ENCODE results near the gene DNAH9. TPM values are rescaled to one million over a fixed set of nuclear protein-coding genes. Genes with fewer than 3 reads are reported as not detected.

The DNAH9 gene
- polyA plus RNA-seq, 1 donor (not counting 4 experiments of a cell fraction or from before 2014, with no cell fraction given), result 0.42 TPM

DNA sequence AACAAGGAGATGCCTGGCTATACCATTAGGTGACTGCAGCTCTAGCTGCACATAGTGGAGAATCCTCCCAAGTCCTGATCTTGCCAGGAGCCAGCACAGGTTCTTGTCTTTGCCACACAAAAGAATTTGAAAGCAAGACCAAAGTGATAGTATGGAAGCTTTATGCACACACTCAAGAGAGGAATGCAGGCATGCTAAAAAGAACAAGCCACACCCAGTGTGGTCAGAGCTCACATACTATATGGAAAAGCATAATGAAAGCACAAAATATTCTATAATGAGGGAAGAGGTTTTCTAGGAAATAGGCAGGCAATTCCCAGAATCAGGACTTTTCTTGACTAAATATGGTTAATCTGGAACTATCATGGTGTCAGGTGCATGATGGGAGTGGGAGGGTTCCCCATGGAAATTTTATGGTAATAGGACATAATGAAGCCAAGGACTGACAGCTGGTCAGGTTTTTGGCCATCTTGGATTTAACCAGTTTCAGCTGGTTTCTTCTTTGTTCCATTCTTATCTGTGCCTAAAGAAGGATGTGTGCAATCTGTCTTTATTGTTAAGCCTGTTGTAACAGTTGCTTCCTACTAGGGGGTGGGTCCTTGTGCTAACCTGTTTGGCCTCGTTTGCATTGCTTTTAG is 227.4 kb downstream of the DNAH9 start:
- Histone ChIP-seq H3K9me3 (ENCODE audit: control insufficient read depth, low read depth, low read length) (no peaks in the 10 kb centered on the region), H3K27me3 (ENCODE audit: control insufficient read depth, extremely low read depth, insufficient read depth, low read length) (no peaks in the 10 kb centered on the region), H3K4me2 (ENCODE audit: control insufficient read depth, extremely low read depth, insufficient read depth, low read depth, low read length) (no peak overlapping the region), H4K20me1 (ENCODE audit: control insufficient read depth, extremely low read depth, insufficient read depth, low read length) (no peaks in the 10 kb centered on the region), H3K4me1 (ENCODE audit: control insufficient read depth, extremely low read depth, insufficient read depth, low read length) (no peaks in the 10 kb centered on the region), H3K79me2 (ENCODE audit: control insufficient read depth, insufficient read depth, low read length) (no peaks in the 10 kb centered on the region), H3K9me1 (ENCODE audit: control insufficient read depth, extremely low read depth, insufficient read depth, low read length) (no peaks in the 10 kb centered on the region), H3K36me3 (ENCODE audit: control insufficient read depth in 2 of 2, extremely low read depth in 1 of 2, insufficient read depth in 2 of 2, low read length in 2 of 2) (no peaks in the 10 kb centered on the region), H3K9ac (ENCODE audit: control insufficient read depth, extremely low read depth, insufficient read depth, low read length) (no peak overlapping the region), H2AFZ (ENCODE audit: control insufficient read depth, low read length) (no peak overlapping the region), H3K27ac (ENCODE audit: control insufficient read depth, insufficient read depth, low read length) (no peak overlapping the region), H3K4me3 (ENCODE audit: control insufficient read depth in 2 of 3, extremely low read depth in 1 of 3, insufficient read depth in 2 of 3, low read depth in 1 of 3, low read length in 3 of 3) (no peak overlapping the region)
- DNase-seq (ENCODE audit: low read depth, low spot score) (no peak), FAIRE-seq (no peak)
- no peak for TF ChIP-seq EZH2 (IDR thresholded peaks at IDR 0.05; ENCODE audit: low read length)
- TF ChIP-seq, protein P1, sequence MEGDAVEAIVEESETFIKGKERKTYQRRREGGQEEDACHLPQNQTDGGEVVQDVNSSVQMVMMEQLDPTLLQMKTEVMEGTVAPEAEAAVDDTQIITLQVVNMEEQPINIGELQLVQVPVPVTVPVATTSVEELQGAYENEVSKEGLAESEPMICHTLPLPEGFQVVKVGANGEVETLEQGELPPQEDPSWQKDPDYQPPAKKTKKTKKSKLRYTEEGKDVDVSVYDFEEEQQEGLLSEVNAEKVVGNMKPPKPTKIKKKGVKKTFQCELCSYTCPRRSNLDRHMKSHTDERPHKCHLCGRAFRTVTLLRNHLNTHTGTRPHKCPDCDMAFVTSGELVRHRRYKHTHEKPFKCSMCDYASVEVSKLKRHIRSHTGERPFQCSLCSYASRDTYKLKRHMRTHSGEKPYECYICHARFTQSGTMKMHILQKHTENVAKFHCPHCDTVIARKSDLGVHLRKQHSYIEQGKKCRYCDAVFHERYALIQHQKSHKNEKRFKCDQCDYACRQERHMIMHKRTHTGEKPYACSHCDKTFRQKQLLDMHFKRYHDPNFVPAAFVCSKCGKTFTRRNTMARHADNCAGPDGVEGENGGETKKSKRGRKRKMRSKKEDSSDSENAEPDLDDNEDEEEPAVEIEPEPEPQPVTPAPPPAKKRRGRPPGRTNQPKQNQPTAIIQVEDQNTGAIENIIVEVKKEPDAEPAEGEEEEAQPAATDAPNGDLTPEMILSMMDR (optimal IDR thresholded peaks at IDR 0.05 in 1 of 3, IDR thresholded peaks at IDR 0.05 in 1 of 3, conservative IDR thresholded peaks at IDR 0.05 in 1 of 3; ENCODE audit: extremely low read depth in 1 of 3, insufficient read depth in 2 of 3, low read length in 3 of 3), result no peak
- dilution Hi-C loops (cut with MboI; ENCODE audit: extremely low pct_ligation_motif_present, low sequenced_read_pairs), result no loop called here

DNA sequence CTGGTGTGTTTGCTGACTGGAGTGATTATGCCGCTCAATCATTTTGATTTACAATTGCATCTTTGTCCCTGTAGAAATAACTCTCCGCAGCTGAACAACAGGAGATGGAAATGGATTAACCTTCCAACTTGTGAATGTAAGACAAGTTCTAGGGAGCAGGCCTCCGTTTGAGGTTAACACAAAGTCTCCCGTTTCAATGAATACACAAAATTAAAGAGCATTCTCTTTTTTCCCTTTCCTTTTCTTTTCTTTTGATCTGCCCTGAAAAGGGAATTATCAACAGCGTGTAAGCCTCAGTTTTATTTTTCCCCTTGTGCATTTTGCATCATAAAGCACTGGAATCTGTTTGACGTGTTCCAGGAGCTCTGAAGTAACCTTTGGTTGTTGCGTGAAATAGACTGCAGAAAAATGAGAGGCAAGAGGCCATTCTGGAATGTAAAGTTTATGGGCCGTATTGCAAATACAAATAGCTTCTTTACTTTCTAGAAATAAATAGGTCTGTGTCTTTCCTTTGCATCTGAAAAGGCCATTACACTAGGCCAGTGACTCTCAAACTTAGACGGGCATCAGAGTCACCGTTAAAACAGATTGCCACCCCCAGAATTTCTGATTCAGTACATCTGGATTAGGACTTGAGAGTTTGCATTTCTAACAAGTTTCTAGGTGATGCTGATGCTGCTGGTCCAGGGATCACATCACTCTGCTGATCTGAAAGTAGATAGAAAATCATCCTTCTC is 234.3 kb downstream of the DNAH9 start:
- FAIRE-seq (no peak), DNase-seq (ENCODE audit: low read depth, low spot score) (no peak)
- Histone ChIP-seq H3K4me2 (ENCODE audit: control insufficient read depth, extremely low read depth, insufficient read depth, low read depth, low read length) (no peak overlapping the region), H3K9me1 (ENCODE audit: control insufficient read depth, extremely low read depth, insufficient read depth, low read length) (no peaks in the 10 kb centered on the region), H3K4me1 (ENCODE audit: control insufficient read depth, extremely low read depth, insufficient read depth, low read length) (no peaks in the 10 kb centered on the region), H3K9me3 (ENCODE audit: control insufficient read depth, low read depth, low read length) (no peaks in the 10 kb centered on the region), H4K20me1 (ENCODE audit: control insufficient read depth, extremely low read depth, insufficient read depth, low read length) (no peaks in the 10 kb centered on the region), H3K36me3 (ENCODE audit: control insufficient read depth in 2 of 2, extremely low read depth in 1 of 2, insufficient read depth in 2 of 2, low read length in 2 of 2) (no peaks in the 10 kb centered on the region), H3K27me3 (ENCODE audit: control insufficient read depth, extremely low read depth, insufficient read depth, low read length) (no peaks in the 10 kb centered on the region), H3K4me3 (ENCODE audit: control insufficient read depth in 2 of 3, extremely low read depth in 1 of 3, insufficient read depth in 2 of 3, low read depth in 1 of 3, low read length in 3 of 3) (no peak overlapping the region), H3K79me2 (ENCODE audit: control insufficient read depth, insufficient read depth, low read length) (no peaks in the 10 kb centered on the region), H3K27ac (ENCODE audit: control insufficient read depth, insufficient read depth, low read length) (no peak overlapping the region), H2AFZ (ENCODE audit: control insufficient read depth, low read length) (no peak overlapping the region), H3K9ac (ENCODE audit: control insufficient read depth, extremely low read depth, insufficient read depth, low read length) (no peak overlapping the region)
- dilution Hi-C loops (cut with MboI; ENCODE audit: extremely low pct_ligation_motif_present, low sequenced_read_pairs), result no loop called here
- TF ChIP-seq EZH2 (IDR thresholded peaks at IDR 0.05; ENCODE audit: low read length), result no peak
- TF ChIP-seq, protein P1 (optimal IDR thresholded peaks at IDR 0.05 in 1 of 3, IDR thresholded peaks at IDR 0.05 in 1 of 3, conservative IDR thresholded peaks at IDR 0.05 in 1 of 3; ENCODE audit: extremely low read depth in 1 of 3, insufficient read depth in 2 of 3, low read length in 3 of 3), result no peak
